AG09309 (cell line): ENCODE results near the gene UBASH3B.
"Not testable (repeated sequence)": the region's sequence is repeated elsewhere in the genome, so short reads cannot be mapped to it uniquely, and the experiment has no call there.

Experiments used
- DNase-seq: peaks from one replicate; pipeline ENCODE4 v3.0.0-alpha.2; 2010; ENCODE audit warnings: low read depth
- H3K4me3 ChIP-seq: 2 replicates; pipeline ENCODE4 v1.5.1; 2011; ENCODE audit warnings: mild to moderate bottlenecking, low read depth, low read length, moderate library complexity; ENCODE audit not compliant: control insufficient read depth
- TF ChIP-seq, protein P1 (sequence below): IDR thresholded peaks from 2 replicates; pipeline ENCODE4 v1.5.1; 2011; ENCODE audit warnings: mild to moderate bottlenecking, low read depth, low read length, inconsistent platforms; ENCODE audit not compliant: insufficient read depth, control insufficient read depth; ENCODE audit errors: missing control alignments

UBASH3B gene

GRCh38 chr11:122618927-122619326, 36.6 kb upstream of the UBASH3B start:
- no peak overlapping the region for H3K4me3 ChIP-seq
- TF ChIP-seq, protein P1, sequence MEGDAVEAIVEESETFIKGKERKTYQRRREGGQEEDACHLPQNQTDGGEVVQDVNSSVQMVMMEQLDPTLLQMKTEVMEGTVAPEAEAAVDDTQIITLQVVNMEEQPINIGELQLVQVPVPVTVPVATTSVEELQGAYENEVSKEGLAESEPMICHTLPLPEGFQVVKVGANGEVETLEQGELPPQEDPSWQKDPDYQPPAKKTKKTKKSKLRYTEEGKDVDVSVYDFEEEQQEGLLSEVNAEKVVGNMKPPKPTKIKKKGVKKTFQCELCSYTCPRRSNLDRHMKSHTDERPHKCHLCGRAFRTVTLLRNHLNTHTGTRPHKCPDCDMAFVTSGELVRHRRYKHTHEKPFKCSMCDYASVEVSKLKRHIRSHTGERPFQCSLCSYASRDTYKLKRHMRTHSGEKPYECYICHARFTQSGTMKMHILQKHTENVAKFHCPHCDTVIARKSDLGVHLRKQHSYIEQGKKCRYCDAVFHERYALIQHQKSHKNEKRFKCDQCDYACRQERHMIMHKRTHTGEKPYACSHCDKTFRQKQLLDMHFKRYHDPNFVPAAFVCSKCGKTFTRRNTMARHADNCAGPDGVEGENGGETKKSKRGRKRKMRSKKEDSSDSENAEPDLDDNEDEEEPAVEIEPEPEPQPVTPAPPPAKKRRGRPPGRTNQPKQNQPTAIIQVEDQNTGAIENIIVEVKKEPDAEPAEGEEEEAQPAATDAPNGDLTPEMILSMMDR = no peak
- no peak for DNase-seq

- TF ChIP-seq, protein P1 = no peak
- DNase-seq = no peak
- no peak overlapping the region for H3K4me3 ChIP-seq
Observed at GRCh38 chr11:122619757-122620156, 35.8 kb upstream of the UBASH3B start.

DNA sequence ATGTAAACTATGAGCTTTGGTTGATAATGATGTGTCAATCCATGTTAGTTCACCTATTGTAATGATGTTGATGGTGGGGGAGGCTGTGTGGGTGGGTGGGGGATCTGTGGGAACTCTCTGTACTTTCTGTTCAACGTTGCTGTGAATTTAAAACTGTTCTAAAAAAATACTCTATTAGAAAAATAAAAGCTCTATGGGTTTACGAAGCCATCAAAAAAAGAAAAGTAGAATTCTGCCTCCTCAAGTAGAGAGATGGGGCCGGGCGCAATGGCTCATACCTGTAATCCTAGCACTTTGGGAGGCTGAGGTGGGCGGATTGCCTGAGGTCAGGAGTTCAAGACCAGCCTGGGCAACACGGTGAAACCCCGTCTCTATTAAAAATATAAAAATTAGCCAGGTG, 30.0 kb upstream of the UBASH3B start:
- DNase-seq, H3K4me3 ChIP-seq: not testable (repeated sequence)

DNA sequence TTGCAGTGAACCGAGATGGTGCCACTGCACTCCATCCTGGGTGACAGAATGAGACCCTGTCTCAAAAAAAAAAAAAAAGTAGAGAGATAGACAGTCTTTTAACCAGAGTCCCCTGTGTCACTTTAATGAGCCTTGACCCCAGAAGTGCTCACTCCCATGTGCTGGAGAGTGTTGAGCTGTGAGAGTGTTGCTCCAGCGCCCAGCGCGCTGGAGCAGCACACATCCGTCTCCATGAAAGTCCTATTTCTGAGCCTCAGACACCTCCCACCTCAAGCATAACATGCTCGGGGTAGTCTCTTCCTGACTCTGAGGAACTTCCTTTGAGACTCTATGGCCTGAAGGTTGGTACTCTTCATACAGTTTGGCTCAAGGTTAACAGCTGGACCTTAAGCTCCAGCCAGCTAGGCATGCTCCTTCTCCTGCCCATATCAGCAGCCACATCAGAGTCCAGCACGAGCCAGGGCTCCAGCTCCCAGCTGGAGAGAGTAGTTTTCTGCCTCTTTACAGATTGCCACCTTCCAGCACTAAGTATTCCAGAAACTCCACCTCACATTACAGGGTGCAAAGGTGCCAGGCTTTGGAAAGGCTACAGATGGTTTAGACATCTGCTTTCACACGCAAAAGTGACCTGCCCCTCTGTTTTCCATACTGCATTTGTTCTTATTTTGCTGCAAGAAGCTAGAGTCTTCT, 29.4 kb upstream of the UBASH3B start:
- no peak overlapping the region for H3K4me3 ChIP-seq
- DNase-seq = no peak
- TF ChIP-seq, protein P1 = no peak

DNA sequence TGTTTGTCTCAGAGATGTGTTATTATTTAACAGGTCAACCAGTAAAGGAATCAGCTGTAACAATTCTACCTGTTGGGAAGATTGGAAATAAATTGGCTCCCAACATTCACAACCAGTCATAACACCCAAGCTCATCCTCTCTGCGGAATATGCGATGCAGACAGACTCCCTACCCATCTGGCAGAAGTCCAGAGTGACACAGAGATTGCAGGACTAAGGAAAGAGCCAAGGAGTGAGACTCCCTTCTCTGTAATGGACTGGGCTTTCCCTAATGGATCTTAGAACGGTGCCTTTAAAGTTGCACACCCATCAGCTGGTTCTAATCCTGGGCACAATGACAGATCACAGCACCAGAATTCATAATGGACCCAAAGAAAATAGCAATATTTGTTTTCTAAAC, 27.8 kb upstream of the UBASH3B start:
- TF ChIP-seq, protein P1 = no peak
- no peak overlapping the region for H3K4me3 ChIP-seq
- DNase-seq = no peak

- no peak overlapping the region for H3K4me3 ChIP-seq
- no peak for DNase-seq
- TF ChIP-seq, protein P1 = peak; percentile 95
Observed at GRCh38 chr11:122628810-122629555, 26.5 kb upstream of the UBASH3B start.

GRCh38 chr11:122632181-122632824, 23.2 kb upstream of the UBASH3B start:
- TF ChIP-seq, protein P1 = no peak
- DNase-seq = no peak

More at GRCh38 chr11:122632181-122632824, 23.2 kb upstream of the UBASH3B start:
- no peak overlapping the region for H3K4me3 ChIP-seq
